ENCODE results near the gene RGPD4. TPM values are rescaled to one million over a fixed set of nuclear protein-coding genes. Genes with fewer than 3 reads are reported as not detected.

Gene RGPD4
- total and polyA plus RNA-seq, 2 of the 13 experiments (the other 11 are each of a cell fraction or from before 2014, with no cell fraction given) = not detected

GRCh38 chr2:107810734-107811133 lies 16.0 kb upstream of the RGPD4 start:
- H3K79me2 ChIP-seq (ENCODE audit: insufficient read depth, low read length) = no peaks in the 10 kb centered on the region
- no peak overlapping the region for H3K27ac ChIP-seq (ENCODE audit: extremely low read length, insufficient read depth, low read length)
- no TSS peak for BruUV-seq (replicated peaks)
- no peaks in the 10 kb centered on the region for H3K27me3 ChIP-seq (ENCODE audit: control insufficient read depth in 1 of 2, insufficient read depth in 2 of 2, low read length in 2 of 2)
- in situ Hi-C loops (cut with HindIII; ENCODE audit: extremely low pct_ligation_motif_present, low pct_unique_long_range_greater_than_20kb) (no loop called here), intact Hi-C loops (cut with micrococcal nuclease; ENCODE audit: unreplicated experiment) (no loop called here)
- FAIRE-seq (no peak), ATAC-seq (no peak), DNase-seq (ENCODE audit: low spot score) (no peak)
- no peaks in the 10 kb centered on the region for H3K9me3 ChIP-seq (ENCODE audit: low read length)
- no peak overlapping the region for H2AFZ ChIP-seq (ENCODE audit: low read length)
- CTCF ChIA-PET (ENCODE audit: low intra/inter-chr PET ratio, low total read pairs) = no interaction called here
- 0% methylated on average over 1 of the region's 1 CpG for WGBS (ENCODE audit: low lambda C conversion rate)
- H3K36me3 ChIP-seq (replicated peaks in 1 of 2; ENCODE audit: control insufficient read depth in 1 of 2, insufficient read depth in 2 of 2, low read length in 2 of 2) = no peaks in the 10 kb centered on the region
- no peak overlapping the region for H3K4me3 ChIP-seq (replicated peaks in 1 of 3; ENCODE audit: insufficient read depth in 1 of 3, low read depth in 2 of 3, low read length in 3 of 3)
- no peak overlapping the region for H3K9ac ChIP-seq (ENCODE audit: insufficient read depth, low read depth, low read length)
- TF ChIP-seq TCF7 (IDR thresholded peaks at IDR 0.05; ENCODE audit: low read depth) = no peak
- TF ChIP-seq SIX4 (CRISPR knock-in tag; IDR thresholded peaks at IDR 0.05) = no peak
- no peak for TF ChIP-seq CC2D1A (CRISPR knock-in tag; IDR thresholded peaks at IDR 0.05)
- TF ChIP-seq CEBPB (IDR thresholded peaks at IDR 0.05; ENCODE audit: borderline replicate concordance, low read depth, low read length) = 0 out of 2 replicates have a peak, but pooled peaks have one; percentile 21
- 0 out of 2 replicates have a peak, but pooled peaks have one; percentile 20 for TF ChIP-seq CEBPG (CRISPR knock-in tag; IDR thresholded peaks at IDR 0.05)
- H4K20me1 ChIP-seq (ENCODE audit: insufficient read depth, low read length) = no peaks in the 10 kb centered on the region
- peaks cover 12% of the 10 kb centered on the region for H3K4me1 ChIP-seq (ENCODE audit: insufficient read depth, low read length)
- no peak overlapping the region for H3K4me2 ChIP-seq (ENCODE audit: low read depth, low read length)
- POLR2A ChIA-PET = no interaction called here

- H3K4me2 ChIP-seq (ENCODE audit: low read depth, low read length) = no peak overlapping the region
- no peak overlapping the region for H3K27ac ChIP-seq (ENCODE audit: extremely low read length, insufficient read depth, low read length)
- 0% methylated on average over 2 of the region's 2 CpGs for WGBS (ENCODE audit: low lambda C conversion rate)
- H4K20me1 ChIP-seq (ENCODE audit: insufficient read depth, low read length) = no peaks in the 10 kb centered on the region
- H3K9me3 ChIP-seq (ENCODE audit: low read length) = no peaks in the 10 kb centered on the region
- no peaks in the 10 kb centered on the region for H3K79me2 ChIP-seq (ENCODE audit: insufficient read depth, low read length)
- ATAC-seq (no peak), FAIRE-seq (no peak), DNase-seq (ENCODE audit: low spot score) (no peak)
- H3K27me3 ChIP-seq (ENCODE audit: control insufficient read depth in 1 of 2, insufficient read depth in 2 of 2, low read length in 2 of 2) = no peaks in the 10 kb centered on the region
- ChIA-PET CTCF (ENCODE audit: low intra/inter-chr PET ratio, low total read pairs) (no interaction called here), POLR2A (no interaction called here)
- in situ Hi-C loops (cut with HindIII; ENCODE audit: extremely low pct_ligation_motif_present, low pct_unique_long_range_greater_than_20kb) = no loop called here
- no peak overlapping the region for H3K4me3 ChIP-seq (replicated peaks in 1 of 3; ENCODE audit: insufficient read depth in 1 of 3, low read depth in 2 of 3, low read length in 3 of 3)
- H3K9ac ChIP-seq (ENCODE audit: insufficient read depth, low read depth, low read length) = no peak overlapping the region
- H3K36me3 ChIP-seq (replicated peaks in 1 of 2; ENCODE audit: control insufficient read depth in 1 of 2, insufficient read depth in 2 of 2, low read length in 2 of 2) = no peaks in the 10 kb centered on the region
- intact Hi-C loops (cut with micrococcal nuclease; ENCODE audit: unreplicated experiment) = no loop called here
- peaks cover 12% of the 10 kb centered on the region for H3K4me1 ChIP-seq (ENCODE audit: insufficient read depth, low read length)
- H2AFZ ChIP-seq (ENCODE audit: low read length) = no peak overlapping the region
- no TSS peak for BruUV-seq (replicated peaks)
- TF ChIP-seq PCBP2 (optimal IDR thresholded peaks at IDR 0.05; ENCODE audit: low read depth, low read length, poor library complexity, severe bottlenecking) (no peak), KDM5A (IDR thresholded peaks at IDR 0.05; ENCODE audit: borderline replicate concordance, low read length) (no peak), ZNF788 (CRISPR knock-in tag; IDR thresholded peaks at IDR 0.05; ENCODE audit: borderline replicate concordance) (no peak), TCF7 (IDR thresholded peaks at IDR 0.05; ENCODE audit: low read depth) (no peak), KMT2B (CRISPR knock-in tag; IDR thresholded peaks at IDR 0.05) (no peak), YY1 (IDR thresholded peaks at IDR 0.05; ENCODE audit: insufficient read depth, insufficient replicate concordance, low read depth, low read length) (no peak), EHMT2 (IDR thresholded peaks at IDR 0.05; ENCODE audit: borderline replicate concordance, low read depth, low read length) (no peak), E2F1 (CRISPR knock-in tag; IDR thresholded peaks at IDR 0.05) (no peak), ZNF343 (CRISPR knock-in tag; IDR thresholded peaks at IDR 0.05) (no peak), ZSCAN25 (CRISPR knock-in tag; IDR thresholded peaks at IDR 0.05) (no peak)
Observed at GRCh38 chr2:107811411-107811810, 15.3 kb upstream of the RGPD4 start.
